Liver (tissue), 3 donors: ENCODE measurements around the gene THAP2.
"Not testable (repeated sequence)": the region's sequence is repeated elsewhere in the genome, so short reads cannot be mapped to it uniquely, and the experiment has no call there.

Experiments
- ATF3 ChIP-seq: IDR thresholded peaks from 2 replicates; pipeline ENCODE4 v1.6.1; 2016; ENCODE audit warnings: antibody characterized with exemption
- CTCF ChIP-seq: fragments of 150-350 bp; IDR thresholded peaks from 2 replicates; pipeline ENCODE4 v1.5.1; 2017; ENCODE audit warnings: improper control_type of control experiment, low read depth, low read length; ENCODE audit not compliant: missing input control
- FOXA1 ChIP-seq: IDR thresholded peaks from 2 replicates; pipeline ENCODE4 v1.6.1; 2016; ENCODE audit warnings: antibody characterized with exemption
- GABPA ChIP-seq, 2 donors: IDR thresholded peaks in 1 of 2; conservative IDR thresholded peaks in 1 of 2; 2 replicates each; pipeline ENCODE4 v1.6.1; 2016; ENCODE audit warnings: antibody characterized with exemption in 2 of 2, mild to moderate bottlenecking in 1 of 2, moderate library complexity in 1 of 2
- MAX ChIP-seq: IDR thresholded peaks from 2 replicates; pipeline ENCODE4 v1.6.1; 2016; ENCODE audit warnings: antibody characterized with exemption
- REST ChIP-seq: IDR thresholded peaks from 2 replicates; pipeline ENCODE4 v1.6.1; 2016; ENCODE audit warnings: antibody characterized with exemption, mild to moderate bottlenecking
- ZBTB33 ChIP-seq: IDR thresholded peaks from 2 replicates; pipeline ENCODE4 v1.6.1; 2016; ENCODE audit warnings: antibody characterized with exemption
- donor health status: healthy.
- donor health status: healthy.

GRCh38 chr12:71693651-71694050 is 29.6 kb downstream of the THAP2 start:
- TF ChIP-seq MAX; ATF3; CTCF; ZBTB33; FOXA1; REST; GABPA (IDR thresholded peaks at IDR 0.05 in 1 of 2, conservative IDR thresholded peaks at IDR 0.05 in 1 of 2): not testable (repeated sequence)
